ENCODE measurements around the gene LRRC27. TPM values are rescaled to one million over a fixed set of nuclear protein-coding genes. Genes with fewer than 3 reads are reported as not detected.
"Not testable (repeated sequence)": the region's sequence is repeated elsewhere in the genome, so short reads cannot be mapped to it uniquely, and the experiment has no call there.

The LRRC27 gene
- total RNA-seq, 2 donors from 2014 or later, result 5.8 to 6.1 TPM

DNA sequence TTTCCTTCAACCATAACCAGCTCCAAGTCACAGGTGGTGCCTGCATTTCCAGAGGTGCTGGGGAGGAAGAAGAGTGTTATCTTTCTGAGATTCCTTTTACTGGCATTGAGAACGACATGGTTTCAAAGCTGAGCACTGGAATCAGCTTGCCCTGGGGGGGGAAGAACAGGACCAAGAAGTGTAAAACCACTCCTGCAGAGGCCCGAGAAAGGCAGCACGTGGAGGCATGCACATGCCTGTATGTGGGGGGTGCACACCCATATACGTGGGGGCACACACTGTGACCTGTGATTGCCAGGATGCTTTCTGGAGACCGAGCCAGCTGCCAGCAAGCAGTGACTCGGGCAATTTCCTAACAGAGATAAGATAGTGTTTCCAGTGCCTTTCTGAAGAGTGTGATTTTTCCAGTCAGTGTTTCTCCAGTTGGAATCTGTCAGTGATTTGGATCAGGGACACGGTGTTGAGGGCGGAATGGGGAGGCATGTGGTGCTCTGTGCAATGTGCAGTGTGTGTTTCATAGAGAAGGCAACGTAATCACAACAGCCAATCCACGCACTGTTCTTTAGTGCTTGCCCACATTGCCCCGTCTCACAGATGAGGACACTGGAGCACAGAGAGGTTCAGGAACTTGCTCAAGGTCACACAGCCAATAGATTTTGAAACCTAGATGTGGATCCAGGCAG lies 4.2 kb downstream of the LRRC27 start:
- intact Hi-C loops (cut with DNase I), result no loop called here
- TF ChIP-seq, protein P1, sequence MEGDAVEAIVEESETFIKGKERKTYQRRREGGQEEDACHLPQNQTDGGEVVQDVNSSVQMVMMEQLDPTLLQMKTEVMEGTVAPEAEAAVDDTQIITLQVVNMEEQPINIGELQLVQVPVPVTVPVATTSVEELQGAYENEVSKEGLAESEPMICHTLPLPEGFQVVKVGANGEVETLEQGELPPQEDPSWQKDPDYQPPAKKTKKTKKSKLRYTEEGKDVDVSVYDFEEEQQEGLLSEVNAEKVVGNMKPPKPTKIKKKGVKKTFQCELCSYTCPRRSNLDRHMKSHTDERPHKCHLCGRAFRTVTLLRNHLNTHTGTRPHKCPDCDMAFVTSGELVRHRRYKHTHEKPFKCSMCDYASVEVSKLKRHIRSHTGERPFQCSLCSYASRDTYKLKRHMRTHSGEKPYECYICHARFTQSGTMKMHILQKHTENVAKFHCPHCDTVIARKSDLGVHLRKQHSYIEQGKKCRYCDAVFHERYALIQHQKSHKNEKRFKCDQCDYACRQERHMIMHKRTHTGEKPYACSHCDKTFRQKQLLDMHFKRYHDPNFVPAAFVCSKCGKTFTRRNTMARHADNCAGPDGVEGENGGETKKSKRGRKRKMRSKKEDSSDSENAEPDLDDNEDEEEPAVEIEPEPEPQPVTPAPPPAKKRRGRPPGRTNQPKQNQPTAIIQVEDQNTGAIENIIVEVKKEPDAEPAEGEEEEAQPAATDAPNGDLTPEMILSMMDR (IDR thresholded peaks at IDR 0.05), result no peak
- DNase-seq, result no peak
- Histone ChIP-seq H3K9me3 (no peaks in the 10 kb centered on the region), H3K27ac (peak overlapping the region; percentile 60), H3K9ac (ENCODE audit: low read depth in 2 of 2, low read length in 2 of 2) (no peak overlapping the region), H3K27me3 (no peaks in the 10 kb centered on the region), H3K36me3 (no peaks in the 10 kb centered on the region), H3K4me1 (no peaks in the 10 kb centered on the region), H3K4me3 (no peak overlapping the region)

DNA sequence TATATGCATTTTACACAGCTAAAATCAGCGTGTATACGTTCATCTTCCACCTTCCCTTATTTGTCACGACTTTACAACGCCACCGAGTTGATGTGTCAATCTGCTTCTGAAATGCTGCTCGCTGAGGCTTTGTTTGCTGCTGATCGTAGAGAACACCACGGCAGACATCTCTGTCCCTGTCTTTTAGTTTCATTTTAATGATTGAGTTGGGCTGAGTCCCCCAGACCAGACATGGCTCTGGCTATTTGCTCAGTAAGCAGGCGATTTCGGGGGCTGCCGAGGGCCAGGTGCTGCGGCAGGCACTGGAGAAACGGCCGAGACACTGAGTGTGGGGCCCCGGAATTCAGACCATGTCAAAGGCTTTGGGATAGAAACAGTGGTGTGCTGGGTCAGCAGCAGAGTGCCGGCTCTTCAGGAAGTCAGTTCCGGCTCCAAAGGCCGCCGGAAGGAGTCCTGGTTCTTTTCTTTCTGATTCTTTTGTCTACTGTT lies 5.0 kb downstream of the LRRC27 start:
- intact Hi-C loops (cut with DNase I), result no loop called here
- Histone ChIP-seq H3K27ac (peak overlapping the region; percentile 60), H3K9ac (ENCODE audit: low read depth in 2 of 2, low read length in 2 of 2) (peak overlapping the region in 1 of 2 donors; percentile 65), H3K9me3 (no peaks in the 10 kb centered on the region), H3K36me3 (no peaks in the 10 kb centered on the region), H3K4me3 (peak overlapping the region; percentile 33), H3K27me3 (no peaks in the 10 kb centered on the region), H3K4me1 (no peaks in the 10 kb centered on the region)
- TF ChIP-seq, protein P1 (IDR thresholded peaks at IDR 0.05), result no peak
- DNase-seq, result no peak

DNA sequence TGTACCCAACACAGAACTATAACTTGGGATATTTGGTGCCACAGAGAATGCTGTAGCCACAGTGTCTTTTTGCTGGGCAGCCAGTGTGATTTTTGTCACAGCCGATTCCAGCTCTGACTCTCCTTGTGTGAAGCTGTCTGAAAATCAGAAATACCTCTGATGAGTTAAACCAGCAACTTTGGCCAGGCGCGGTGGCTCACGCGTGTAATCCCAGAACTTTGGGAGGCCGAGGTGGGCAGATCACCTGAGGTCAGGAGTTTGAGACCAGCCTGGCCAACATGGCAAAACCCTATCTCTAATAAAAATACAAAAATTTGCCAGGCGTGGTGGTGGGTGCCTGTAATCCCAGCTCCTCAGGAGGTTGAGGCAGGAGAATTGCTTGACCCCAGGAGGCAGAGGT lies 5.9 kb downstream of the LRRC27 start:
- H3K27me3 ChIP-seq; H3K4me1 ChIP-seq; H3K9me3 ChIP-seq; DNase-seq; H3K36me3 ChIP-seq; intact Hi-C loops (cut with DNase I); H3K4me3 ChIP-seq; H3K27ac ChIP-seq; H3K9ac ChIP-seq (ENCODE audit: low read depth in 2 of 2, low read length in 2 of 2): not testable (repeated sequence)

DNA sequence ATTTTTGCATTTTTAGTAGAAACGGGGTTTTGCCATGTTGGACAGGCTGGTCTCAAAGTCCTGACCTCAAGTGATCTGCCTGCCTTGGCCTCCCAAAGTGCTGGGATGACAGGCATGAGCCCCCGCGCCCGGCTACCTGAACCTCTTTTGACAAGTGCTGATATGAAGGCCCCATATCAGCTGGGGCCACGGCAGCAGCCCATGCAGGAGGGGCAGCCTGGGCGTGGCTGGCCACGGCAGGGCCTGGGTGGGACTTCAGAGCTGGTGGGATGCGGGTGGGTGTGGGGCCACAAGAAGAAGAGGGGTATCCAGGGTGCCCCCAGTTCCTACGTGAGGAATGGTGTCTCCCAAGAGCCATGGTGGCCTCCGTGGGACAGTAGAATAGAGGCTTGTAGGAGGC lies 6.9 kb downstream of the LRRC27 start:
- H3K4me1 ChIP-seq, result no peaks in the 10 kb centered on the region
- TF ChIP-seq, protein P1 (IDR thresholded peaks at IDR 0.05), result no peak
- H3K36me3 ChIP-seq, result no peaks in the 10 kb centered on the region
- intact Hi-C loops (cut with DNase I), result no loop called here
- DNase-seq, result no peak
- no peaks in the 10 kb centered on the region for H3K27me3 ChIP-seq
- no peak overlapping the region for H3K27ac ChIP-seq
- no peak overlapping the region for H3K4me3 ChIP-seq
- no peak overlapping the region for H3K9ac ChIP-seq (ENCODE audit: low read depth in 2 of 2, low read length in 2 of 2)
- H3K9me3 ChIP-seq, result no peaks in the 10 kb centered on the region

DNA sequence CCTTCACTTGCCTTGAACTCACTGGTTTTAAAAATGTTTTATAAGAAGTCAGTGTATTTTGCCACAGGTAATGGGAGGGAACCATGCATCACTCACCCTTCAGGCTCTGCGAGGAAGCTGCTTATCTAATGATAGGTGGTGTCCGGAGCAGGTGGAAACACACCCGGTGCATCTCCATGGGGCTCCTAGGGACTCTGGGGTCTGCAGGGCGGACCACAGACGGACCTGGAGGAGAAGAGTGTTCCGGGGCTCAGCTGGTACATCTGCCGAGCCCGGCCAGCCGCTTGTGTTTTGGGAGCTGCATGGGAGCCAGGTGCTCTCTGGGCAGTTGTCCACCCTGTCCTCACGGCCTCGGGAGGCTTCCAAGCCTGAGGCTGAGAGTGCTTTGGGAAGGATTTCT lies 7.3 kb downstream of the LRRC27 start:
- Histone ChIP-seq H3K27ac (no peak overlapping the region), H3K36me3 (no peaks in the 10 kb centered on the region), H3K9me3 (no peaks in the 10 kb centered on the region), H3K9ac (ENCODE audit: low read depth in 2 of 2, low read length in 2 of 2) (no peak overlapping the region), H3K4me1 (no peaks in the 10 kb centered on the region), H3K27me3 (no peaks in the 10 kb centered on the region), H3K4me3 (no peak overlapping the region)
- TF ChIP-seq, protein P1 (IDR thresholded peaks at IDR 0.05), result no peak
- intact Hi-C loops (cut with DNase I), result no loop called here
- DNase-seq, result no peak

DNA sequence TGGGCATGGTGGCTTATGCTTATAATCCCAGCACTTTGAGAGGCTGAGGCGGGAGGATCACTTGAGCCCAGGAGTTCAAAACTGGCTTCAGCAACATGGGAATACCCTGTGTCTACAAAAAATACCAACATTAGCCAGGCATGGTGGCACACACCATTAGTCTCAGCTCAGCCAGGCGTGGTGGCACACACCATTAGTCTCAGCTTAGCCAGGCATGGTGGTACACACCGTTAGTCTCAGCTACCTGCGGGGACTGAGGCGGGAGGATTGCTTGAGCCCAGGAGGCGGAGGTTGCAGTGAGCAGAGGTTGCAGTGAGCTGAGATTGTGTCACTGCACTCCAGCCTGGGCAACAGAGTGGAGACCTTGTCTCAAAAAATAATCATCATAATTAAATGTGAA lies 9.0 kb downstream of the LRRC27 start:
- Histone ChIP-seq H3K9me3 (no peaks in the 10 kb centered on the region), H3K4me1 (no peaks in the 10 kb centered on the region), H3K9ac (ENCODE audit: low read depth in 2 of 2, low read length in 2 of 2) (no peak overlapping the region), H3K27ac (no peak overlapping the region), H3K27me3 (no peaks in the 10 kb centered on the region), H3K4me3 (no peak overlapping the region), H3K36me3 (no peaks in the 10 kb centered on the region)
- no peak for DNase-seq
- intact Hi-C loops (cut with DNase I), result no loop called here
- TF ChIP-seq, protein P1 (IDR thresholded peaks at IDR 0.05), result no peak

All from colonic mucosa (tissue), 4 donors.